HepG2 (cell line): ENCODE measurements around the gene APBA1. TPM values are rescaled to one million over a fixed set of nuclear protein-coding genes. Genes with fewer than 3 reads are reported as not detected.

ENCODE experiments used
- ARNT ChIP-seq: fragments of 450-650 bp; IDR thresholded peaks from 2 replicates; pipeline ENCODE4 v1.6.1; 2017
- CBFB ChIP-seq: sonication (generic); formaldehyde crosslinking; IDR thresholded peaks from 2 replicates; pipeline ENCODE4 v1.4.0; 2020; ENCODE audit warnings: missing genetic modification reagents
- FOXA1 ChIP-seq, 2 experiments: fragments of 450-650 bp in 1 of 2; sonication (generic) in 1 of 2; formaldehyde crosslinking in 1 of 2; IDR thresholded peaks; 2 replicates each; pipeline versions ENCODE4 v1.4.0 to v1.6.1; 2016 to 2020; ENCODE audit warnings: missing genetic modification reagents in 1 of 2
- GABPB1 ChIP-seq: IDR thresholded peaks from 2 replicates; pipeline ENCODE4 v1.6.1; 2016; ENCODE audit warnings: mild to moderate bottlenecking, missing genetic modification reagents, moderate library complexity, missing compliant biosample characterization
- HNRNPL ChIP-seq: fragments of 200-400 bp; formaldehyde crosslinking; IDR thresholded peaks from 2 replicates; pipeline ENCODE4 v1.6.1; 2017; ENCODE audit warnings: mild to moderate bottlenecking, low read depth, low read length
- IRF2 ChIP-seq: IDR thresholded peaks from 2 replicates; pipeline ENCODE4 v1.6.1; 2018; ENCODE audit warnings: missing genetic modification reagents, missing compliant biosample characterization
- MEIS1 ChIP-seq: sonication (generic); formaldehyde crosslinking; IDR thresholded peaks from 2 replicates; pipeline ENCODE4 v1.9.0; 2021; ENCODE audit warnings: mild to moderate bottlenecking, missing genetic modification reagents, moderate library complexity, borderline replicate concordance
- MTA1 ChIP-seq: sonication (generic); formaldehyde crosslinking; IDR thresholded peaks from 2 replicates; pipeline ENCODE4 v1.4.0; 2020; ENCODE audit warnings: missing genetic modification reagents, mild to moderate bottlenecking, borderline replicate concordance
- SKI ChIP-seq: fragments of 450-650 bp; IDR thresholded peaks from one replicate; pipeline ENCODE4 v1.6.1; 2018; ENCODE audit warnings: mild to moderate bottlenecking; ENCODE audit not compliant: partially characterized antibody
- SP2 ChIP-seq: sonication (generic); formaldehyde crosslinking; IDR thresholded peaks from 2 replicates; pipeline ENCODE4 v1.5.1; 2020; ENCODE audit warnings: mild to moderate bottlenecking, missing genetic modification reagents
- SSRP1 ChIP-seq: IDR thresholded peaks from 2 replicates; pipeline ENCODE4 v1.6.1; 2016; ENCODE audit warnings: control low read depth
- ZFP1 ChIP-seq: IDR thresholded peaks from 2 replicates; pipeline ENCODE4 v1.6.1; 2016
- ZNF235 ChIP-seq: sonication (generic); formaldehyde crosslinking; IDR thresholded peaks from 2 replicates; pipeline ENCODE4 v1.8.1; 2023; ENCODE audit warnings: mild to moderate bottlenecking, missing genetic modification reagents, borderline replicate concordance
- ZNF431 ChIP-seq: sonication (generic); formaldehyde crosslinking; IDR thresholded peaks from 2 replicates; pipeline ENCODE4 v1.9.0; 2022; ENCODE audit warnings: missing genetic modification reagents, low read depth, mild to moderate bottlenecking, borderline replicate concordance
- ZNF878 ChIP-seq: sonication (generic); formaldehyde crosslinking; IDR thresholded peaks from 2 replicates; pipeline ENCODE4 v1.8.1; 2023; ENCODE audit warnings: mild to moderate bottlenecking, missing genetic modification reagents, moderate library complexity
- polyA plus RNA-seq, 8 experiments: library from polyadenylated mRNA; depleted of rRNA in 3 of 8; stranded (reverse) in 7 of 8; unstranded in 1 of 8; fragments of >200 nt; fragmentation: Illumina TruSeq in 4 of 8; extraction: Trizol in 4 of 8; gene quantifications; 2 replicates each; pipeline versions ENCODE4 v1.2.1 to v1.2.3, GENCODE V29; 2011 to 2016; ENCODE audit warnings: low read depth in 4 of 8, missing spikeins in 1 of 8, mixed read lengths in 1 of 8; ENCODE audit not compliant: insufficient read depth in 1 of 8
- total RNA-seq, 5 experiments: library from RNA; depleted of rRNA; stranded (reverse); fragments of >200 nt; fragmentation: Illumina TruSeq; extraction: Trizol; gene quantifications; 2 replicates each; pipeline ENCODE4 v1.2.3, GENCODE V29; 2016; ENCODE audit warnings: low read depth in 1 of 5
- TF ChIP-seq, protein P1 (sequence below): sonication (generic); formaldehyde crosslinking; IDR thresholded peaks from 2 replicates; pipeline ENCODE4 v1.9.0; 2021; ENCODE audit warnings: missing genetic modification reagents, mild to moderate bottlenecking, borderline replicate concordance
- TF ChIP-seq, protein P2 (sequence below): sonication (generic); formaldehyde crosslinking; IDR thresholded peaks from 2 replicates; pipeline ENCODE4 v1.4.0; 2020; ENCODE audit warnings: missing genetic modification reagents, borderline replicate concordance
- TF ChIP-seq, protein P3 (sequence below): sonication (generic); formaldehyde crosslinking; IDR thresholded peaks from 2 replicates; pipeline ENCODE4 v1.4.0; 2020; ENCODE audit warnings: missing genetic modification reagents, borderline replicate concordance
- TF ChIP-seq, protein P4 (sequence below): sonication (generic); formaldehyde crosslinking; IDR thresholded peaks from 2 replicates; pipeline ENCODE4 v1.9.0; 2021; ENCODE audit warnings: missing genetic modification reagents, borderline replicate concordance

APBA1 gene
- total and polyA plus RNA-seq, 2 of the 13 experiments (the other 11 are each of a cell fraction or from before 2014, with no cell fraction given): 0.15 TPM; not detected in 1

DNA sequence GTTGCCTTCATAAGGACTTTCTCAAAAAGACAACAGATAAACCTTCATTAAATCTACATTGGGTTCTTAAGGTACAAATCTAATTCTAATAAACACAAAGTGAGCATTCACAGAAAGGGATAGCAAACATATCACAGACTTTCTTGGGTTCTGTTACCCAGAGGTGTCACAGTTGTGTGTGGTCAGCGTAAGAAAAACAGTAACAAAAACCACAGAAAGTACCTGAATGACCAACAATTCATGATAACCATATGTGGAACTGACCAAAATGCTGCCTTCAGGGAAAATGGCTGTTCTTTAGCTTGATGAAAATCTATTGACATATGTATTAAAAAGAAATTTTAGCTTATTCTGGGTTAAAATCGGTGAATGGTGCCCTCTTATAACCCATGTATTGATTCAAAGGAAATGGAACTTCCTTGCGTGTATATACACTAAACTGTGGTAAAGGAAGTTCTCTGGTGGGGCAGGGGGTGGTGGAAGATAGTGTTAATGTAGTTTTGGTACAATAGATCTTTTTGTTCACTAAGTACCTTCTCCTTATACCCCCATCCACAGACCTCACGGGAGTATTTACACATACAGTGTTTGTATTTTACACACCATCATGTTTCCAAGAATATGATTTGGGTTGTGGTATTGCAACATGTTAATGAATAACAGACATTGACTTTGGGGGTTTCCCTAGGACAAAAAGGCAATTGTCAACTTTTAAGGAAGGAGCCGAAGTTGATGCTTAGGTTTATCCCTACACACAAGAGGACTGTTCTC is 152.5 kb downstream of the APBA1 start (continued):
- TF ChIP-seq, protein P1, sequence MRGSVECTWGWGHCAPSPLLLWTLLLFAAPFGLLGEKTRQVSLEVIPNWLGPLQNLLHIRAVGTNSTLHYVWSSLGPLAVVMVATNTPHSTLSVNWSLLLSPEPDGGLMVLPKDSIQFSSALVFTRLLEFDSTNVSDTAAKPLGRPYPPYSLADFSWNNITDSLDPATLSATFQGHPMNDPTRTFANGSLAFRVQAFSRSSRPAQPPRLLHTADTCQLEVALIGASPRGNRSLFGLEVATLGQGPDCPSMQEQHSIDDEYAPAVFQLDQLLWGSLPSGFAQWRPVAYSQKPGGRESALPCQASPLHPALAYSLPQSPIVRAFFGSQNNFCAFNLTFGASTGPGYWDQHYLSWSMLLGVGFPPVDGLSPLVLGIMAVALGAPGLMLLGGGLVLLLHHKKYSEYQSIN: no peak
- TF ChIP-seq, protein P2, sequence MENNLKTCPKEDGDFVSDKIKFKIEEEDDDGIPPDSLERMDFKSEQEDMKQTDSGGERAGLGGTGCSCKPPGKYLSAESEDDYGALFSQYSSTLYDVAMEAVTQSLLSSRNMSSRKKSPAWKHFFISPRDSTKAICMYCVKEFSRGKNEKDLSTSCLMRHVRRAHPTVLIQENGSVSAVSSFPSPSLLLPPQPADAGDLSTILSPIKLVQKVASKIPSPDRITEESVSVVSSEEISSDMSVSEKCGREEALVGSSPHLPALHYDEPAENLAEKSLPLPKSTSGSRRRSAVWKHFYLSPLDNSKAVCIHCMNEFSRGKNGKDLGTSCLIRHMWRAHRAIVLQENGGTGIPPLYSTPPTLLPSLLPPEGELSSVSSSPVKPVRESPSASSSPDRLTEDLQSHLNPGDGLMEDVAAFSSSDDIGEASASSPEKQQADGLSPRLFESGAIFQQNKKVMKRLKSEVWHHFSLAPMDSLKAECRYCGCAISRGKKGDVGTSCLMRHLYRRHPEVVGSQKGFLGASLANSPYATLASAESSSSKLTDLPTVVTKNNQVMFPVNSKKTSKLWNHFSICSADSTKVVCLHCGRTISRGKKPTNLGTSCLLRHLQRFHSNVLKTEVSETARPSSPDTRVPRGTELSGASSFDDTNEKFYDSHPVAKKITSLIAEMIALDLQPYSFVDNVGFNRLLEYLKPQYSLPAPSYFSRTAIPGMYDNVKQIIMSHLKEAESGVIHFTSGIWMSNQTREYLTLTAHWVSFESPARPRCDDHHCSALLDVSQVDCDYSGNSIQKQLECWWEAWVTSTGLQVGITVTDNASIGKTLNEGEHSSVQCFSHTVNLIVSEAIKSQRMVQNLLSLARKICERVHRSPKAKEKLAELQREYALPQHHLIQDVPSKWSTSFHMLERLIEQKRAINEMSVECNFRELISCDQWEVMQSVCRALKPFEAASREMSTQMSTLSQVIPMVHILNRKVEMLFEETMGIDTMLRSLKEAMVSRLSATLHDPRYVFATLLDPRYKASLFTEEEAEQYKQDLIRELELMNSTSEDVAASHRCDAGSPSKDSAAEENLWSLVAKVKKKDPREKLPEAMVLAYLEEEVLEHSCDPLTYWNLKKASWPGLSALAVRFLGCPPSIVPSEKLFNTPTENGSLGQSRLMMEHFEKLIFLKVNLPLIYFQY (CRISPR knock-in tag): no peak
- no peak for TF ChIP-seq SSRP1 (CRISPR knock-in tag)
- TF ChIP-seq, protein P3, sequence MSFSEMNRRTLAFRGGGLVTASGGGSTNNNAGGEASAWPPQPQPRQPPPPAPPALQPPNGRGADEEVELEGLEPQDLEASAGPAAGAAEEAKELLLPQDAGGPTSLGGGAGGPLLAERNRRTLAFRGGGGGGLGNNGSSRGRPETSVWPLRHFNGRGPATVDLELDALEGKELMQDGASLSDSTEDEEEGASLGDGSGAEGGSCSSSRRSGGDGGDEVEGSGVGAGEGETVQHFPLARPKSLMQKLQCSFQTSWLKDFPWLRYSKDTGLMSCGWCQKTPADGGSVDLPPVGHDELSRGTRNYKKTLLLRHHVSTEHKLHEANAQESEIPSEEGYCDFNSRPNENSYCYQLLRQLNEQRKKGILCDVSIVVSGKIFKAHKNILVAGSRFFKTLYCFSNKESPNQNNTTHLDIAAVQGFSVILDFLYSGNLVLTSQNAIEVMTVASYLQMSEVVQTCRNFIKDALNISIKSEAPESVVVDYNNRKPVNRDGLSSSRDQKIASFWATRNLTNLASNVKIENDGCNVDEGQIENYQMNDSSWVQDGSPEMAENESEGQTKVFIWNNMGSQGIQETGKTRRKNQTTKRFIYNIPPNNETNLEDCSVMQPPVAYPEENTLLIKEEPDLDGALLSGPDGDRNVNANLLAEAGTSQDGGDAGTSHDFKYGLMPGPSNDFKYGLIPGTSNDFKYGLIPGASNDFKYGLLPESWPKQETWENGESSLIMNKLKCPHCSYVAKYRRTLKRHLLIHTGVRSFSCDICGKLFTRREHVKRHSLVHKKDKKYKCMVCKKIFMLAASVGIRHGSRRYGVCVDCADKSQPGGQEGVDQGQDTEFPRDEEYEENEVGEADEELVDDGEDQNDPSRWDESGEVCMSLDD (CRISPR knock-in tag): no peak
- TF ChIP-seq SP2 (CRISPR knock-in tag): no peak
- no peak for TF ChIP-seq ARNT
- TF ChIP-seq, protein P4, sequence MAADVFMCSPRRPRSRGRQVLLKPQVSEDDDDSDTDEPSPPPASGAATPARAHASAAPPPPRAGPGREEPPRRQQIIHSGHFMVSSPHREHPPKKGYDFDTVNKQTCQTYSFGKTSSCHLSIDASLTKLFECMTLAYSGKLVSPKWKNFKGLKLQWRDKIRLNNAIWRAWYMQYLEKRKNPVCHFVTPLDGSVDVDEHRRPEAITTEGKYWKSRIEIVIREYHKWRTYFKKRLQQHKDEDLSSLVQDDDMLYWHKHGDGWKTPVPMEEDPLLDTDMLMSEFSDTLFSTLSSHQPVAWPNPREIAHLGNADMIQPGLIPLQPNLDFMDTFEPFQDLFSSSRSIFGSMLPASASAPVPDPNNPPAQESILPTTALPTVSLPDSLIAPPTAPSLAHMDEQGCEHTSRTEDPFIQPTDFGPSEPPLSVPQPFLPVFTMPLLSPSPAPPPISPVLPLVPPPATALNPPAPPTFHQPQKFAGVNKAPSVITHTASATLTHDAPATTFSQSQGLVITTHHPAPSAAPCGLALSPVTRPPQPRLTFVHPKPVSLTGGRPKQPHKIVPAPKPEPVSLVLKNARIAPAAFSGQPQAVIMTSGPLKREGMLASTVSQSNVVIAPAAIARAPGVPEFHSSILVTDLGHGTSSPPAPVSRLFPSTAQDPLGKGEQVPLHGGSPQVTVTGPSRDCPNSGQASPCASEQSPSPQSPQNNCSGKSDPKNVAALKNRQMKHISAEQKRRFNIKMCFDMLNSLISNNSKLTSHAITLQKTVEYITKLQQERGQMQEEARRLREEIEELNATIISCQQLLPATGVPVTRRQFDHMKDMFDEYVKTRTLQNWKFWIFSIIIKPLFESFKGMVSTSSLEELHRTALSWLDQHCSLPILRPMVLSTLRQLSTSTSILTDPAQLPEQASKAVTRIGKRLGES (CRISPR knock-in tag): no peak
- no peak; the same call in 1 of the 2 replicates for TF ChIP-seq MTA1 (CRISPR knock-in tag)
- TF ChIP-seq SKI: no peak
- no peak for TF ChIP-seq ZNF431 (CRISPR knock-in tag)
- TF ChIP-seq IRF2: no peak; the same call in 1 of the 2 replicates
- TF ChIP-seq ZNF878 (CRISPR knock-in tag): 0 out of 2 replicates have a peak, but pooled peaks have one; percentile 13
- no peak for TF ChIP-seq ZFP1 (CRISPR knock-in tag)
- no peak for TF ChIP-seq GABPB1 (CRISPR knock-in tag)
- TF ChIP-seq FOXA1 (IDR thresholded peaks at IDR 0.05): no peak
- TF ChIP-seq FOXA1 (CRISPR knock-in tag; IDR thresholded peaks at IDR 0.05): peak; percentile 86
- no peak for TF ChIP-seq ZNF235 (CRISPR knock-in tag)
- TF ChIP-seq CBFB (CRISPR knock-in tag): peak; percentile 45; the same call in 1 of the 2 replicates
- no peak for TF ChIP-seq HNRNPL
- TF ChIP-seq MEIS1 (CRISPR knock-in tag): no peak
